H9 (cell line): ENCODE results near the gene JMJD1C. TPM values are rescaled to one million over a fixed set of nuclear protein-coding genes. Genes with fewer than 3 reads are reported as not detected.
A peak's percentile ranks its signal among the peaks of the same experiment; 100 is the strongest.

Experiments
- DNase-seq: peaks from one replicate; pipeline ENCODE4 v3.0.0-alpha.2; 2017
- H2AFZ ChIP-seq: one replicate; pipeline ENCODE4 v1.6.1; 2013; ENCODE audit warnings: mild to moderate bottlenecking, low read length, control low read depth, moderate library complexity
- H2AK5ac ChIP-seq: 2 replicates; pipeline ENCODE4 v1.6.1; 2013; ENCODE audit warnings: low read length, control low read depth, mixed read lengths; ENCODE audit not compliant: insufficient read length
- H2BK120ac ChIP-seq: one replicate; pipeline ENCODE4 v1.6.1; 2013; ENCODE audit warnings: low read depth, mild to moderate bottlenecking, low read length, control low read depth, inconsistent platforms; ENCODE audit not compliant: poor library complexity, severe bottlenecking
- H2BK12ac ChIP-seq: 2 replicates; pipeline ENCODE4 v1.6.1; 2013; ENCODE audit warnings: low read length, control low read depth, mixed read lengths, low read depth; ENCODE audit not compliant: insufficient read length
- H2BK15ac ChIP-seq: 2 replicates; pipeline ENCODE4 v1.6.1; 2013; ENCODE audit warnings: low read depth, low read length, control low read depth
- H2BK20ac ChIP-seq: one replicate; pipeline ENCODE4 v1.6.1; 2013; ENCODE audit warnings: low read depth, mild to moderate bottlenecking, low read length, control low read depth, inconsistent platforms; ENCODE audit not compliant: poor library complexity, severe bottlenecking
- H2BK5ac ChIP-seq: 2 replicates; pipeline ENCODE4 v1.6.1; 2013; ENCODE audit warnings: low read length, control low read depth, mixed read lengths; ENCODE audit not compliant: insufficient read length
- H3K14ac ChIP-seq: 2 replicates; pipeline ENCODE4 v1.6.1; 2013; ENCODE audit warnings: low read length, control low read depth; ENCODE audit not compliant: insufficient read depth
- H3K18ac ChIP-seq: 2 replicates; pipeline ENCODE4 v1.6.1; 2013; ENCODE audit warnings: low read depth, mild to moderate bottlenecking, mixed read lengths, low read length, control low read depth; ENCODE audit not compliant: insufficient read length
- H3K23ac ChIP-seq: 2 replicates; pipeline ENCODE4 v1.6.1; 2013; ENCODE audit warnings: low read length, control low read depth, mixed read lengths, low read depth; ENCODE audit not compliant: insufficient read length
- H3K23me2 ChIP-seq: 2 replicates; pipeline ENCODE4 v1.6.1; 2013; ENCODE audit warnings: low read depth, mild to moderate bottlenecking, mixed read lengths, low read length, control low read depth; ENCODE audit not compliant: insufficient read length, poor library complexity, severe bottlenecking
- H3K27ac ChIP-seq: 2 replicates; pipeline ENCODE4 v1.5.1; 2013; ENCODE audit warnings: low read length, control low read depth, mixed read lengths, low read depth; ENCODE audit not compliant: insufficient read length
- H3K27me3 ChIP-seq: 2 replicates; pipeline ENCODE4 v1.6.1; 2013; ENCODE audit warnings: low read length, control low read depth, inconsistent platforms; ENCODE audit not compliant: insufficient read depth
- H3K4ac ChIP-seq: 2 replicates; pipeline ENCODE4 v1.6.1; 2013; ENCODE audit warnings: low read depth, mild to moderate bottlenecking, control low read depth, inconsistent platforms, low read length, moderate library complexity
- H3K4me1 ChIP-seq: 2 replicates; pipeline ENCODE4 v1.6.1; 2013; ENCODE audit warnings: low read length, control low read depth, inconsistent platforms; ENCODE audit not compliant: insufficient read depth
- H3K4me2 ChIP-seq: 2 replicates; pipeline ENCODE4 v1.6.1; 2013; ENCODE audit warnings: low read length, control low read depth, mixed read lengths; ENCODE audit not compliant: insufficient read length, insufficient read depth
- H3K56ac ChIP-seq: 2 replicates; pipeline ENCODE4 v1.6.1; 2013; ENCODE audit warnings: low read depth, mild to moderate bottlenecking, mixed read lengths, low read length, control low read depth; ENCODE audit not compliant: insufficient read length
- H3K79me1 ChIP-seq: 2 replicates; pipeline ENCODE4 v1.6.1; 2013; ENCODE audit warnings: low read depth, mild to moderate bottlenecking, moderate library complexity, low read length, control low read depth, inconsistent platforms; ENCODE audit not compliant: insufficient read depth, poor library complexity, severe bottlenecking
- H3K79me2 ChIP-seq: 2 replicates; pipeline ENCODE4 v1.6.1; 2013; ENCODE audit warnings: low read length, control low read depth, inconsistent platforms; ENCODE audit not compliant: insufficient read depth
- H3K9ac ChIP-seq: 2 replicates; pipeline ENCODE4 v1.6.1; 2013; ENCODE audit warnings: low read length, control low read depth, mixed read lengths; ENCODE audit not compliant: insufficient read length; ENCODE audit errors: extremely low read depth
- H3K9me3 ChIP-seq: one replicate; pipeline ENCODE4 v1.6.1; 2013; ENCODE audit warnings: low read depth, low read length, inconsistent platforms; ENCODE audit not compliant: control insufficient read depth
- H3T11ph ChIP-seq: one replicate; pipeline ENCODE4 v1.6.1; 2013; ENCODE audit warnings: mild to moderate bottlenecking, low read length, control low read depth, inconsistent platforms
- H4K20me1 ChIP-seq: one replicate; pipeline ENCODE4 v1.6.1; 2013; ENCODE audit not compliant: control insufficient read depth, insufficient read length, insufficient read depth
- H4K5ac ChIP-seq: 2 replicates; pipeline ENCODE4 v1.6.1; 2013; ENCODE audit warnings: low read depth, mild to moderate bottlenecking, mixed read lengths, low read length, control low read depth; ENCODE audit not compliant: insufficient read length
- H4K8ac ChIP-seq: replicated peaks from 2 replicates; pipeline ENCODE4 v1.6.1; 2013; ENCODE audit warnings: low read length, control low read depth, mixed read lengths, low read depth; ENCODE audit not compliant: insufficient read length
- H4K91ac ChIP-seq: 2 replicates; pipeline ENCODE4 v1.6.1; 2013; ENCODE audit warnings: low read depth, mild to moderate bottlenecking, moderate library complexity, mixed read lengths, low read length, control low read depth; ENCODE audit not compliant: insufficient read length
- H3K27ac Mint-ChIP-seq, 3 experiments: 2 replicates in 2 of 3; 3 replicates in 1 of 3; pipeline ENCODE4 v1.8.0; 2020 to 2021; ENCODE audit warnings: mixed read lengths in 3 of 3, mild to moderate bottlenecking in 1 of 3, moderate library complexity in 1 of 3
- H3K27me3 Mint-ChIP-seq: 2 replicates; pipeline ENCODE4 v1.8.0; 2021; ENCODE audit warnings: low read depth, mild to moderate bottlenecking, moderate library complexity, mixed read lengths
- H3K36me3 Mint-ChIP-seq, 3 experiments: 2 replicates in 2 of 3; 3 replicates in 1 of 3; pipeline ENCODE4 v1.8.0; 2020 to 2021; ENCODE audit warnings: low read depth in 3 of 3, mixed read lengths in 3 of 3; ENCODE audit not compliant: insufficient read depth in 1 of 3
- H3K4me1 Mint-ChIP-seq, 2 experiments: 2 replicates each; pipeline ENCODE4 v1.8.0; 2020; ENCODE audit warnings: mixed read lengths in 2 of 2
- H3K4me3 Mint-ChIP-seq, 2 experiments: 2 replicates in 1 of 2; 3 replicates in 1 of 2; pipeline ENCODE4 v1.8.0; 2020 to 2021; ENCODE audit warnings: mild to moderate bottlenecking in 2 of 2, mixed read lengths in 2 of 2, moderate library complexity in 1 of 2
- H3K9me3 Mint-ChIP-seq, 2 experiments: 2 replicates in 1 of 2; 3 replicates in 1 of 2; pipeline ENCODE4 v1.8.0; 2020; ENCODE audit warnings: mild to moderate bottlenecking in 2 of 2, mixed read lengths in 2 of 2, moderate library complexity in 1 of 2
- WGBS: extraction: QIAGEN DNeasy Blood & Tissue Kit; methylation state at CpG from one replicate; pipeline ENCODE4 v1.1.7; 2013; ENCODE audit warnings: missing lambda C conversion rate, low lambda C conversion rate, mixed read lengths; ENCODE audit not compliant: insufficient read length; ENCODE audit errors: extremely low coverage; 5-methylcytosine and 5-hydroxymethylcytosine counted together
- total RNA-seq: library from RNA; stranded (reverse); gene quantifications from 2 replicates; pipeline ENCODE4 v1.2.1, GENCODE V29; 2021
- TF ChIP-seq, protein P1 (sequence below): fragments of 200-600 bp; sonication (generic); conservative IDR thresholded peaks from 3 replicates; pipeline ENCODE4 v1.8.0; 2021; ENCODE audit warnings: antibody characterized with exemption, mild to moderate bottlenecking

JMJD1C gene
- total RNA-seq, 1 experiment from 2014 or later, result 200 TPM

- Histone ChIP-seq H3K23ac (no peak overlapping the region), H3T11ph (no peak overlapping the region), H2BK120ac (no peak overlapping the region), H3K4ac (no peak overlapping the region), H2BK20ac (no peak overlapping the region), H3K79me1 (no peaks in the 10 kb centered on the region), H3K9ac (peak overlapping the region; percentile 83), H2AFZ (no peak overlapping the region), H3K79me2 (peaks cover 32% of the 10 kb centered on the region; the same call in 1 of the 2 replicates), H2BK15ac (no peak overlapping the region), H3K27ac (peak overlapping the region; percentile 68), H3K4me2 (peak overlapping the region; percentile 12), H3K56ac (no peak overlapping the region), H3K4me1 (no peaks in the 10 kb centered on the region), H2BK12ac (no peak overlapping the region), H3K14ac (no peak overlapping the region), H3K18ac (no peak overlapping the region), H4K5ac (no peak overlapping the region), H2BK5ac (no peak overlapping the region), H3K23me2 (no peaks in the 10 kb centered on the region), H3K9me3 (no peaks in the 10 kb centered on the region), H4K8ac (no peak overlapping the region), H4K20me1 (no peaks in the 10 kb centered on the region), H3K27me3 (no peaks in the 10 kb centered on the region), H2AK5ac (no peak overlapping the region), H4K91ac (no peak overlapping the region)
- DNase-seq, result no peak
- peaks cover 16 to 22% of the 10 kb centered on the region in 2 experiments for H3K4me1 Mint-ChIP-seq
- H3K9me3 Mint-ChIP-seq, result peaks cover 3% of the 10 kb centered on the region in 2 experiments; a peak in 1 of 5 replicates
- peaks cover 32 to 36% (median 35%) of the 10 kb centered on the region in 3 experiments for H3K36me3 Mint-ChIP-seq
- WGBS, result no CpG with 5 or more reads among the region's 6 CpGs
- TF ChIP-seq, protein P1, sequence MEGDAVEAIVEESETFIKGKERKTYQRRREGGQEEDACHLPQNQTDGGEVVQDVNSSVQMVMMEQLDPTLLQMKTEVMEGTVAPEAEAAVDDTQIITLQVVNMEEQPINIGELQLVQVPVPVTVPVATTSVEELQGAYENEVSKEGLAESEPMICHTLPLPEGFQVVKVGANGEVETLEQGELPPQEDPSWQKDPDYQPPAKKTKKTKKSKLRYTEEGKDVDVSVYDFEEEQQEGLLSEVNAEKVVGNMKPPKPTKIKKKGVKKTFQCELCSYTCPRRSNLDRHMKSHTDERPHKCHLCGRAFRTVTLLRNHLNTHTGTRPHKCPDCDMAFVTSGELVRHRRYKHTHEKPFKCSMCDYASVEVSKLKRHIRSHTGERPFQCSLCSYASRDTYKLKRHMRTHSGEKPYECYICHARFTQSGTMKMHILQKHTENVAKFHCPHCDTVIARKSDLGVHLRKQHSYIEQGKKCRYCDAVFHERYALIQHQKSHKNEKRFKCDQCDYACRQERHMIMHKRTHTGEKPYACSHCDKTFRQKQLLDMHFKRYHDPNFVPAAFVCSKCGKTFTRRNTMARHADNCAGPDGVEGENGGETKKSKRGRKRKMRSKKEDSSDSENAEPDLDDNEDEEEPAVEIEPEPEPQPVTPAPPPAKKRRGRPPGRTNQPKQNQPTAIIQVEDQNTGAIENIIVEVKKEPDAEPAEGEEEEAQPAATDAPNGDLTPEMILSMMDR, result no peak
- peak overlapping the region; percentile 89 to 100 (median 100); a peak in 6 of 7 replicates for H3K27ac Mint-ChIP-seq
- peak overlapping the region; percentile 95 to 99 for H3K4me3 Mint-ChIP-seq
- no peaks in the 10 kb centered on the region for H3K27me3 Mint-ChIP-seq
Measured at GRCh38 chr10:63266391-63267316, 199.1 kb downstream of the JMJD1C start.
